GM12891 (cell line): Measurements from ENCODE around the gene WNT7B.

ENCODE experiments used
- PAX5 ChIP-seq: IDR thresholded peaks from 2 replicates; pipeline ENCODE4 v1.6.1; 2011; ENCODE audit warnings: low read length, moderate library complexity, mild to moderate bottlenecking; ENCODE audit not compliant: insufficient read depth, severe bottlenecking
- POLR2A ChIP-seq: IDR thresholded peaks from 2 replicates; pipeline ENCODE4 v1.6.1; 2011; ENCODE audit warnings: low read depth, low read length, control low read depth
- POLR2AphosphoS5 ChIP-seq: IDR thresholded peaks from 2 replicates; pipeline ENCODE4 v1.6.1; 2011; ENCODE audit warnings: low read depth, low read length, control low read depth
- POU2F2 ChIP-seq: IDR thresholded peaks from 2 replicates; pipeline ENCODE4 v1.6.1; 2011; ENCODE audit warnings: low read depth, mild to moderate bottlenecking, control low read depth, low read length, moderate library complexity
- SPI1 ChIP-seq: IDR thresholded peaks from 2 replicates; pipeline ENCODE4 v1.6.1; 2011; ENCODE audit warnings: low read depth, low read length, control low read depth
- TAF1 ChIP-seq: IDR thresholded peaks from 2 replicates; pipeline ENCODE4 v1.6.1; 2011; ENCODE audit warnings: low read depth, low read length, control low read depth

DNA sequence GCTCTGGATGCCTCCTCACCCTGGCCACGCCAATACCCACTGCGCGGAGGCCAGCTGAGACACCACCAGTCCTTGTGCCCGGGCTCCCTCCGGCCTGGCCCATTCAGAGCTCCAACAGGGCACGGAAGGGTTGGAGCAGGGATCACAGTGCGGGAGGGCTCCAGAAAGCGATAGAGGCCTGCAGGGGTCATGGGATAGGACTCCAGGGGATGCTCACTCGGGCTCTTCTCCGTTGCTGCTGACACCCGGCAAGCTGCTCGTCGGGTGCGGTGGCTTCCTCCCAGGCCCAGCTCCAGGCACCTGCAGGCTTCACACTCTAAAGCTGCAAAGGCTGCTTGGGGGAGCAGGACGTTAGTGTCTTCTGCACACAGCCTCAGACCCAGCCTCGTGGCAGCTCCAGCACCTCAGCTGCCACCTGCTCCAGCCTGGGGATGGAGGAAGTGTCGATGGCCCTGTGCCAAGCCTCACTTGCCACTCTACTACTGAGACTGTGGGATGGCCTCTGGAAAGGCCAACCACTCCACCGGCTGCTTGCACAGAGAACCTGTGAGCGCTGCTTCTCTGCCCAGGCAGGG is 10.6 kb downstream of the WNT7B start:
- TF ChIP-seq POLR2A: no peak
- no peak for TF ChIP-seq POLR2AphosphoS5
- no peak for TF ChIP-seq TAF1
- no peak for TF ChIP-seq PAX5
- TF ChIP-seq SPI1: no peak
- no peak for TF ChIP-seq POU2F2
